GM13976 (cell line): Measurements from ENCODE around the gene ZNF57.
"Not testable (repeated sequence)": the region's sequence is repeated elsewhere in the genome, so short reads cannot be mapped to it uniquely, and the experiment has no call there.

Experiments
- DNase-seq: peaks from one replicate; pipeline ENCODE4 v3.0.0; 2012; ENCODE audit warnings: low spot score
- CTCF ChIP-seq: IDR thresholded peaks from 2 replicates; pipeline ENCODE4 v1.5.1; 2012; ENCODE audit warnings: borderline replicate concordance, mild to moderate bottlenecking; ENCODE audit not compliant: insufficient read depth; ENCODE audit errors: extremely low read depth, missing control alignments, control extremely low read depth
- in situ Hi-C: fragments of 300-500 bp; cut with MboI; formaldehyde crosslinking; loops from one replicate; pipeline ENCODE4 v1.12.0; 2022; ENCODE audit warnings: low sequenced_read_pairs, mixed read lengths, inconsistent platforms; ENCODE audit not compliant: unreplicated experiment

Gene ZNF57

GRCh38 chr19:2902590-2903218 lies 2.0 kb downstream of the ZNF57 start:
- in situ Hi-C loops = no loop called here
- TF ChIP-seq CTCF = no peak
- DNase-seq = no peak

GRCh38 chr19:2903326-2903725 lies 2.6 kb downstream of the ZNF57 start:
- in situ Hi-C loops, DNase-seq: not testable (repeated sequence)

GRCh38 chr19:2905918-2906519 lies 5.3 kb downstream of the ZNF57 start:
- in situ Hi-C loops = no loop called here
- DNase-seq = no peak
- TF ChIP-seq CTCF = no peak

- no peak for DNase-seq
- in situ Hi-C loops = no loop called here
- no peak for TF ChIP-seq CTCF
Observed at GRCh38 chr19:2906631-2907195, 6.0 kb downstream of the ZNF57 start.

DNA sequence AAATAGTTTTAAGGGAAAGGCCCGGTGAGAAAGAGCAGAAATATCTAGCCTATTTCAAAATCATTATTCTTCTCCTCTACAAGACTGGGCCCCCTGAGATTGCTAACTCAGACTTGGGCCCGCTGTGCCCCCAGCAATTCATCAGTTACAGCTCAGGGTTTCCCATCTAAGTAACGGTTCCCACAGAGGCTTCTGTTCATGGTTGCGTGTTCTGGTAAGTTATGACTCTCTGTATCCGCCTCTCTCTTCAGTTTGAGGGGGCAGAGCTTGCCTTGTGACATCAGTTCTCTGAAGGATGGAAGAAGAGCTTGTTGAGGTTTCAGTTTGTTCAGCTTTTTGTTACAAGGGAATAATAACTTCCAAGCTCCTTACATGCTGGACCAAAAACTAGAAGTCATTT lies 11.6 kb downstream of the ZNF57 start:
- in situ Hi-C loops = no loop called here
- no peak for TF ChIP-seq CTCF
- no peak for DNase-seq

GRCh38 chr19:2917275-2918184 lies 16.8 kb downstream of the ZNF57 start:
- no peak for TF ChIP-seq CTCF
- in situ Hi-C loops = no loop called here
- DNase-seq = no peak
